Fibroblast of upper back skin (primary cell): ENCODE measurements around the gene SCAMP3.
"Not testable (repeated sequence)": the region's sequence is repeated elsewhere in the genome, so short reads cannot be mapped to it uniquely, and the experiment has no call there.

ENCODE experiments used
- DNase-seq: peaks from one replicate; pipeline ENCODE4 v3.0.0-alpha.2; 2013

Gene SCAMP3

GRCh38 chr1:155261852-155262673 is at the start of gene SCAMP3:
TSS of gene SCAMP3 (minus strand) at chr1:155262360. CDS start at chr1:155262151, 209 bp downstream.
- DNase-seq, result peak; percentile 98

GRCh38 chr1:155309423-155310021 is 47.4 kb upstream of the SCAMP3 start:
- DNase-seq, result no peak

- DNase-seq, result peak; percentile 99
These were observed 46.6 kb upstream of the SCAMP3 start, which contains the start of gene FDPS for GRCh38 chr1:155308493-155309422. TSS of gene FDPS (plus strand) at chr1:155308866. CDS start at chr1:155309790, 924 bp downstream.

GRCh38 chr1:155307247-155307740 is 45.1 kb upstream of the SCAMP3 start:
- DNase-seq, result peak; percentile 60

GRCh38 chr1:155305881-155306391 is 43.8 kb upstream of the SCAMP3 start:
- DNase-seq, result peak; percentile 41

GRCh38 chr1:155304558-155305063 is 42.5 kb upstream of the SCAMP3 start:
- DNase-seq, result no peak

- DNase-seq, result no peak
These were observed 39.2 kb upstream of the SCAMP3 start, which contains the start of gene PKLR for GRCh38 chr1:155301342-155301841. TSS of gene PKLR (minus strand) at chr1:155301438. CDS start at chr1:155301395, 43 bp downstream.

GRCh38 chr1:155300553-155301329 is 38.6 kb upstream of the SCAMP3 start:
- no peak for DNase-seq

- DNase-seq, result no peak
These were observed 37.9 kb upstream of the SCAMP3 start for GRCh38 chr1:155300024-155300423.

- no peak for DNase-seq
These were observed 35.2 kb upstream of the SCAMP3 start for GRCh38 chr1:155297384-155297783.

GRCh38 chr1:155296661-155297060 is 34.5 kb upstream of the SCAMP3 start:
- DNase-seq, result no peak

- no peak for DNase-seq
These were observed 33.7 kb upstream of the SCAMP3 start for GRCh38 chr1:155295942-155296267.

- no peak for DNase-seq
These were observed 33.2 kb upstream of the SCAMP3 start for GRCh38 chr1:155295183-155295941.

- no peak for DNase-seq
These were observed 32.5 kb upstream of the SCAMP3 start for GRCh38 chr1:155294520-155295182.

GRCh38 chr1:155293086-155293749 is 31.1 kb upstream of the SCAMP3 start:
- DNase-seq, result no peak

GRCh38 chr1:155291006-155291405 is 28.8 kb upstream of the SCAMP3 start:
- DNase-seq, result not testable (repeated sequence)

GRCh38 chr1:155287987-155288543 is 25.9 kb upstream of the SCAMP3 start:
- DNase-seq, result no peak

- no peak for DNase-seq
These were observed 24.4 kb upstream of the SCAMP3 start for GRCh38 chr1:155286544-155286943.

- no peak for DNase-seq
These were observed 23.5 kb upstream of the SCAMP3 start for GRCh38 chr1:155285631-155286044.
